K562 (cell line): ENCODE data around the gene TRMT2A. TPM values are rescaled to one million over a fixed set of nuclear protein-coding genes. Genes with fewer than 3 reads are reported as not detected.

Experiments used
- ATAC-seq: fragments of 200-7000 bp; cut with Tn5 transposase; 3 replicates; pipeline ENCODE4 v1.9.1; 2020; ENCODE audit warnings: moderate library complexity
- BruUV-seq: library from RNA; stranded (reverse); fragments of 400-500 nt; replicated peaks from 2 replicates; lab custom pipeline; 2021; lab: Mats Ljungman, UMichigan
- CTCF ChIA-PET: fragments of 300-600 bp; formaldehyde crosslinking; extraction: SDS; loops from one replicate; lab custom pipeline; 2021; ENCODE audit warnings: low intra/inter-chr PET ratio; lab: Yijun Ruan, JAX
- POLR2A ChIA-PET: fragments of 300-600, 350-650 bp; sonication (Branson Sonifier 250); formaldehyde crosslinking; extraction: SDS; loops from one replicate; lab custom pipeline; 2021; ENCODE audit warnings: antibody characterized with exemption, inconsistent platforms; lab: Yijun Ruan, JAX
- DNase-seq, 4 experiments: peaks; one replicate each; pipeline versions ENCODE4 v3.0.0 to v3.0.0-alpha.2; 2011 to 2018; ENCODE audit warnings: low spot score in 3 of 4, mixed read lengths in 3 of 4; ENCODE audit errors: extremely low read depth in 1 of 4
- FAIRE-seq: peaks from 2 replicates; lab custom pipeline; 2011; peaks lifted over from hg19 to GRCh38; lab: Jason Lieb, UNC
- H2AFZ ChIP-seq: 2 replicates; pipeline ENCODE4 v1.6.0; 2011; ENCODE audit warnings: low read depth, low read length, control low read depth, inconsistent platforms
- H3K27ac ChIP-seq: fragments of 200-600 bp; 3 replicates; pipeline ENCODE4 v1.8.0; 2011; ENCODE audit warnings: low read depth, mild to moderate bottlenecking, control low read depth, inconsistent platforms, low read length, moderate library complexity, mixed read lengths; ENCODE audit errors: extremely low read depth
- H3K27me3 ChIP-seq, 2 experiments: fragments of 300-600 bp in 1 of 2; 2 replicates in 1 of 2; 3 replicates in 1 of 2; pipeline versions ENCODE4 v1.6.0 to v1.8.0; 2011; ENCODE audit warnings: inconsistent platforms in 2 of 2, low read length in 2 of 2, mild to moderate bottlenecking in 1 of 2, mixed read lengths in 1 of 2, moderate library complexity in 1 of 2; ENCODE audit not compliant: control insufficient read depth in 2 of 2, insufficient read depth in 2 of 2
- H3K36me3 ChIP-seq: fragments of 300-600 bp; 3 replicates; pipeline ENCODE4 v1.8.0; 2011; ENCODE audit warnings: mild to moderate bottlenecking, low read length, inconsistent platforms; ENCODE audit not compliant: control insufficient read depth, insufficient read depth
- H3K4me1 ChIP-seq, 2 experiments: fragments of 200-600 bp in 1 of 2; replicated peaks in 1 of 2; 2 replicates in 1 of 2; 3 replicates in 1 of 2; pipeline versions ENCODE4 v1.5.1 to v1.8.0; 2011; ENCODE audit warnings: inconsistent platforms in 2 of 2, low read length in 2 of 2, mild to moderate bottlenecking in 1 of 2, mixed read lengths in 1 of 2, moderate library complexity in 1 of 2; ENCODE audit not compliant: control insufficient read depth in 2 of 2, insufficient read depth in 2 of 2
- H3K4me2 ChIP-seq: 2 replicates; pipeline ENCODE4 v1.6.1; 2011; ENCODE audit warnings: low read length, control low read depth, inconsistent platforms, mixed read lengths; ENCODE audit not compliant: insufficient read depth
- H3K4me3 ChIP-seq: fragments of 200-600 bp; sonication (generic), shearing (Covaris generic); 2 replicates; pipeline ENCODE4 v1.5.1; 2016; ENCODE audit warnings: control low read depth, inconsistent platforms
- H3K79me2 ChIP-seq: fragments of 200-600 bp; 3 replicates; pipeline ENCODE4 v1.8.0; 2011; ENCODE audit warnings: low read length, inconsistent platforms; ENCODE audit not compliant: control insufficient read depth, insufficient read depth
- H3K9ac ChIP-seq, 2 experiments: 2 replicates each; pipeline versions ENCODE4 v1.6.0 to v1.6.1; 2011; ENCODE audit warnings: low read depth in 2 of 2, low read length in 2 of 2, control low read depth in 1 of 2, inconsistent platforms in 1 of 2, mild to moderate bottlenecking in 1 of 2, mixed read lengths in 1 of 2; ENCODE audit not compliant: insufficient read depth in 1 of 2
- H3K9me1 ChIP-seq: one replicate; pipeline ENCODE4 v1.6.0; 2011; ENCODE audit warnings: inconsistent platforms, mild to moderate bottlenecking, low read length, moderate library complexity; ENCODE audit not compliant: control insufficient read depth, insufficient read depth
- H3K9me3 ChIP-seq: replicated peaks from 2 replicates; pipeline ENCODE4 v1.5.1; 2011; ENCODE audit warnings: low read depth, low read length, inconsistent platforms; ENCODE audit not compliant: control insufficient read depth, insufficient read depth
- H4K20me1 ChIP-seq: replicated peaks from 2 replicates; pipeline ENCODE4 v1.6.1; 2011; ENCODE audit warnings: low read length, inconsistent platforms, mixed read lengths; ENCODE audit not compliant: control insufficient read depth, insufficient read depth
- FUS ChIP-seq: fragments of 200-400 bp; formaldehyde crosslinking; optimal IDR thresholded peaks from 2 replicates; pipeline ENCODE3; 2017; ENCODE audit warnings: low read depth, low read length
- GATA2 ChIP-seq: sonication (generic); formaldehyde crosslinking; IDR thresholded peaks from 2 replicates; pipeline ENCODE4 v1.4.0; 2020; ENCODE audit warnings: mild to moderate bottlenecking, missing genetic modification reagents
- GTF2F1 ChIP-seq: IDR thresholded peaks from 2 replicates; pipeline ENCODE4 v1.6.1; 2011; ENCODE audit warnings: low read depth, low read length, improper control_type of control experiment
- JUND ChIP-seq, 2 experiments: IDR thresholded peaks; 2 replicates in 1 of 2; 3 replicates in 1 of 2; pipeline ENCODE4 v1.6.1; 2011; ENCODE audit warnings: borderline replicate concordance in 2 of 2, low read depth in 2 of 2, low read length in 2 of 2, improper control_type of control experiment in 1 of 2, missing biosample characterization in 1 of 2, missing genetic modification characterization in 1 of 2, missing genetic modification reagents in 1 of 2
- MED1 ChIP-seq: sonication (generic); formaldehyde crosslinking; IDR thresholded peaks from 2 replicates; pipeline ENCODE4 v1.8.1; 2023; ENCODE audit warnings: missing genetic modification reagents, borderline replicate concordance
- XRCC3 ChIP-seq: fragments of 450-650 bp; IDR thresholded peaks from 2 replicates; pipeline ENCODE4 v1.6.1; 2017; ENCODE audit warnings: mild to moderate bottlenecking, moderate library complexity
- ZFPM2 ChIP-seq: fragments of 250-450 bp; sonication (Bioruptor Pico); IDR thresholded peaks from 2 replicates; pipeline ENCODE4 v1.5.1; 2022; ENCODE audit warnings: mild to moderate bottlenecking
- ZNF584 ChIP-seq: fragments of 200-800 bp; sonication (Bioruptor generic); IDR thresholded peaks from 2 replicates; pipeline ENCODE4 v1.6.1; 2016; ENCODE audit warnings: low read depth, mild to moderate bottlenecking, missing genetic modification characterization, missing compliant biosample characterization
- ZNF79 ChIP-seq: fragments of 250-450 bp; sonication (Bioruptor Pico); IDR thresholded peaks from 2 replicates; pipeline ENCODE4 v1.4.0; 2020; ENCODE audit warnings: low read depth, mild to moderate bottlenecking, moderate library complexity
- WGBS: fragments of 100-300 bp; shearing (Covaris generic); methylation state at CpG from one replicate; pipeline ENCODE4 v1.1.6; 2016; ENCODE audit warnings: low coverage, mixed read lengths; ENCODE audit not compliant: insufficient coverage; ENCODE audit errors: missing lambda C conversion rate; 5-methylcytosine and 5-hydroxymethylcytosine counted together
- in situ Hi-C: fragments of 300-500 bp; cut with MboI; formaldehyde crosslinking; loops from 4 replicates; pipeline ENCODE4 v1.15.0; 2018; ENCODE audit warnings: inconsistent platforms, mixed read lengths
- intact Hi-C: fragments of 100-400 bp; cut with micrococcal nuclease; formaldehyde crosslinking; loops from 2 replicates; pipeline ENCODE4 v1.14.2; 2022
- polyA plus RNA-seq, 8 experiments: library from polyadenylated mRNA; depleted of rRNA in 4 of 8; stranded (reverse) in 5 of 8; unstranded in 3 of 8; fragments of >200 nt; fragmentation: Nextera tagmentation in 2 of 8; fragmentation: Illumina TruSeq in 1 of 8; extraction: Ambion mirVana in 2 of 8; extraction: Trizol in 1 of 8; gene quantifications; 2 replicates each; pipeline versions ENCODE4 v1.2.1 to v1.2.3, GENCODE V29; 2011 to 2014; ENCODE audit warnings: inconsistent platforms in 1 of 8, missing spikeins in 1 of 8
- total RNA-seq, 7 experiments: library from RNA; depleted of rRNA in 6 of 7; stranded (reverse); fragments of >200 nt in 6 of 7; fragmentation: Illumina TruSeq in 2 of 7; extraction: Trizol in 2 of 7; gene quantifications; 2 replicates each; pipeline versions ENCODE4 v1.2.1 to v1.2.3, GENCODE V29; 2011 to 2021; ENCODE audit warnings: low replicate concordance in 1 of 7
- TF ChIP-seq, protein P1 (sequence below), 3 experiments: fragments of 200-800 bp in 1 of 3; fragments of 250-450 bp in 1 of 3; fragments of 450-650 bp in 1 of 3; sonication (Bioruptor Pico) in 1 of 3; sonication (Bioruptor generic) in 1 of 3; formaldehyde crosslinking in 1 of 3; IDR thresholded peaks; 2 replicates each; pipeline versions ENCODE4 v1.6.1 to v1.8.0; 2016 to 2022; ENCODE audit warnings: mild to moderate bottlenecking in 2 of 3, missing genetic modification characterization in 2 of 3, missing compliant biosample characterization in 1 of 3, moderate library complexity in 1 of 3
- TF ChIP-seq, protein P2 (sequence below): fragments of 450-650 bp; IDR thresholded peaks from 2 replicates; pipeline ENCODE4 v1.6.1; 2014; ENCODE audit warnings: low read depth, mild to moderate bottlenecking, moderate library complexity, borderline replicate concordance
- TF ChIP-seq, protein P3 (sequence below): sonication (generic); formaldehyde crosslinking; IDR thresholded peaks from 2 replicates; pipeline ENCODE4 v1.5.0; 2020; ENCODE audit warnings: missing genetic modification reagents

Gene TRMT2A
- total and polyA plus RNA-seq, 9 of the 15 experiments (the other 6 are each of a cell fraction or from before 2014, with no cell fraction given), result 1.6 to 265 (median 140) TPM

DNA sequence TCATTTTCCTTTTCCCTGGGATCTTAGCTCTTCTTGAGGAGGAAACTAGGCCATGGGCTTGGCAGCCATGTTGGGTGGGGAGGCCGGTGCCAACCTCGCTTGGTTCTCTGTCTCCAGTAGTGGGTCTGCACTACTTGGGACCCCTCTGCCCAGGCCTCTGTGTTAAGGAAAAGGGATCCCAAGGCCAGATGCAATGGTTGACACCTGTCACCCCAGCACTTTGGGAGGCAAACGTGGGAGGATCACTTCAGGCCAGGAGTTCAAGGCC is 12.7 kb upstream of the TRMT2A start (continued):
- TF ChIP-seq, protein P1, sequence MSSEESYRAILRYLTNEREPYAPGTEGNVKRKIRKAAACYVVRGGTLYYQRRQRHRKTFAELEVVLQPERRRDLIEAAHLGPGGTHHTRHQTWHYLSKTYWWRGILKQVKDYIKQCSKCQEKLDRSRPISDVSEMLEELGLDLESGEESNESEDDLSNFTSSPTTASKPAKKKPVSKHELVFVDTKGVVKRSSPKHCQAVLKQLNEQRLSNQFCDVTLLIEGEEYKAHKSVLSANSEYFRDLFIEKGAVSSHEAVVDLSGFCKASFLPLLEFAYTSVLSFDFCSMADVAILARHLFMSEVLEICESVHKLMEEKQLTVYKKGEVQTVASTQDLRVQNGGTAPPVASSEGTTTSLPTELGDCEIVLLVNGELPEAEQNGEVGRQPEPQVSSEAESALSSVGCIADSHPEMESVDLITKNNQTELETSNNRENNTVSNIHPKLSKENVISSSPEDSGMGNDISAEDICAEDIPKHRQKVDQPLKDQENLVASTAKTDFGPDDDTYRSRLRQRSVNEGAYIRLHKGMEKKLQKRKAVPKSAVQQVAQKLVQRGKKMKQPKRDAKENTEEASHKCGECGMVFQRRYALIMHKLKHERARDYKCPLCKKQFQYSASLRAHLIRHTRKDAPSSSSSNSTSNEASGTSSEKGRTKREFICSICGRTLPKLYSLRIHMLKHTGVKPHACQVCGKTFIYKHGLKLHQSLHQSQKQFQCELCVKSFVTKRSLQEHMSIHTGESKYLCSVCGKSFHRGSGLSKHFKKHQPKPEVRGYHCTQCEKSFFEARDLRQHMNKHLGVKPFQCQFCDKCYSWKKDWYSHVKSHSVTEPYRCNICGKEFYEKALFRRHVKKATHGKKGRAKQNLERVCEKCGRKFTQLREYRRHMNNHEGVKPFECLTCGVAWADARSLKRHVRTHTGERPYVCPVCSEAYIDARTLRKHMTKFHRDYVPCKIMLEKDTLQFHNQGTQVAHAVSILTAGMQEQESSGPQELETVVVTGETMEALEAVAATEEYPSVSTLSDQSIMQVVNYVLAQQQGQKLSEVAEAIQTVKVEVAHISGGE (CRISPR knock-in tag; IDR thresholded peaks at IDR 0.05), result no peak

DNA sequence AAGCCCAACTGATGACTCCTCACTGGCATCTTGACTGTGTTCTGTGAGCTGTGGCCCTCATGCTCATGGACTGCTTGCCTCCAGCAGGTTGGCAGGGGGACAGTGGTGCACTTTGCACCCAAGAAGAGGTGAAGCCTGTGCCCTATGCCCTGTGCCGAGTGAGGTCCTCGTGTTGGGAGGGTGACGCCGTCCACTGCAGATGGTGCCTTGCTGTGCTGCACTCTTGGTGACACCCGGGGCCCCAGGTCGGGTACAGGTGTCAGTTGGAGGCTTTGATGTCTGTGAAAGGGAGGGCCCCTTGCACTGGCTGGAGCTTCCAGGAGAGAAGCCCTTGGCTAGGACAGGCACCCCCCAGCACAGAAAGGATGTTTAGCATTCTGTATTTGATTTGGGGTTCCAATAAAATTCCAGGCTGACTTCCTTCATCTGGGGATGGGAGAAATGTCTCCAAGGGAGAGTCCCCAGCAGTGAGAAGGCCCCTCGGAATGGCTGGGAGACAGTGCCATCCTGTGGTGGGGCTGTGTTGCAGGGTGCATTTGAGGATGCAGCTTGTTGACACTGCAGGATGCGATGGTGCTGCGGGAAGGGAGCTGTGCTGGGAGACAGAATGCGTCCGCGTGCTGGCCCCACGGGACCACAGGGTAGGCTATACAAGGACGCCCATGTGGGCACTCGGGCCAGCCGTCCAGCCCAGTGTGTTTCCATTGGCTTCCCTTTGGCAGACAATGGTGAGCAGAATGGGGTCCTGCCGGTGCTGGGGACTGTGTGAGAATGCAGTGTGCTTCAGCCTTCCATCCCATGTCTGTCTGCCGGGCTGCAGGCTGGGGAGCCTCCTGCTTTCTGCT is 12.1 kb upstream of the TRMT2A start:
- no peaks in the 10 kb centered on the region for H3K9me3 ChIP-seq
- POLR2A ChIA-PET, result interaction anchor here (0.5 to 8.3 kb wide), 32 partner anchors 8 to 916 kb away, joined by 3 to 212 read pairs (median 4); partner anchors contain the start of genes GP1BB, RANBP1, TANGO2 and TRMT2A
- intact Hi-C loops, result loop anchor here (1.0 kb wide), 3 partner anchors 11 to 399 kb away; no protein-coding TSS in a partner anchor
- TF ChIP-seq XRCC3 (no peak), ZFPM2 (CRISPR knock-in tag) (0 out of 2 replicates have a peak, but pooled peaks have one; percentile 16), FUS (no peak), GATA2 (CRISPR knock-in tag) (no peak), ZNF584 (no peak), MED1 (CRISPR knock-in tag) (no peak), GTF2F1 (peak; percentile 74), ZNF79 (CRISPR knock-in tag) (no peak), JUND (IDR thresholded peaks at IDR 0.05; ENCODE audit: borderline replicate concordance, low read depth, low read length) (peak; percentile 78), JUND (tag; IDR thresholded peaks at IDR 0.05; ENCODE audit: borderline replicate concordance, low read depth, low read length) (no peak; the same call in 2 of the 3 replicates)
- TF ChIP-seq, protein P2, sequence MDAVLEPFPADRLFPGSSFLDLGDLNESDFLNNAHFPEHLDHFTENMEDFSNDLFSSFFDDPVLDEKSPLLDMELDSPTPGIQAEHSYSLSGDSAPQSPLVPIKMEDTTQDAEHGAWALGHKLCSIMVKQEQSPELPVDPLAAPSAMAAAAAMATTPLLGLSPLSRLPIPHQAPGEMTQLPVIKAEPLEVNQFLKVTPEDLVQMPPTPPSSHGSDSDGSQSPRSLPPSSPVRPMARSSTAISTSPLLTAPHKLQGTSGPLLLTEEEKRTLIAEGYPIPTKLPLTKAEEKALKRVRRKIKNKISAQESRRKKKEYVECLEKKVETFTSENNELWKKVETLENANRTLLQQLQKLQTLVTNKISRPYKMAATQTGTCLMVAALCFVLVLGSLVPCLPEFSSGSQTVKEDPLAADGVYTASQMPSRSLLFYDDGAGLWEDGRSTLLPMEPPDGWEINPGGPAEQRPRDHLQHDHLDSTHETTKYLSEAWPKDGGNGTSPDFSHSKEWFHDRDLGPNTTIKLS, result peak; percentile 28
- TF ChIP-seq, protein P3, sequence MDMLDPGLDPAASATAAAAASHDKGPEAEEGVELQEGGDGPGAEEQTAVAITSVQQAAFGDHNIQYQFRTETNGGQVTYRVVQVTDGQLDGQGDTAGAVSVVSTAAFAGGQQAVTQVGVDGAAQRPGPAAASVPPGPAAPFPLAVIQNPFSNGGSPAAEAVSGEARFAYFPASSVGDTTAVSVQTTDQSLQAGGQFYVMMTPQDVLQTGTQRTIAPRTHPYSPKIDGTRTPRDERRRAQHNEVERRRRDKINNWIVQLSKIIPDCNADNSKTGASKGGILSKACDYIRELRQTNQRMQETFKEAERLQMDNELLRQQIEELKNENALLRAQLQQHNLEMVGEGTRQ, result no peak

More for the DNA sequence above, 12.1 kb upstream of the TRMT2A start:
- peaks cover 73% of the 10 kb centered on the region for H4K20me1 ChIP-seq
- DNase-seq (peak; percentile 86 to 94 (median 91)), ATAC-seq (peak; percentile 71), FAIRE-seq (peak; percentile 93)
- no TSS peak for BruUV-seq
- in situ Hi-C loops, result loop anchor here (5.0 kb wide), 1 partner anchor 157 kb away; no protein-coding TSS in a partner anchor
- no peak overlapping the region for H3K4me3 ChIP-seq
- peaks cover 4% of the 10 kb centered on the region for H3K9me1 ChIP-seq
- H3K36me3 ChIP-seq, result peaks cover 42% of the 10 kb centered on the region; the same call in 2 of the 3 replicates
- H3K4me1 ChIP-seq, result peaks cover 11 to 76% of the 10 kb centered on the region in 2 experiments
- peaks cover 25% of the 10 kb centered on the region for H3K79me2 ChIP-seq
- CTCF ChIA-PET, result interaction anchor here (0.6 to 5.8 kb wide), 10 partner anchors 9 to 398 kb away, joined by 3 to 80 read pairs (median 3); no protein-coding TSS in a partner anchor
- no peak overlapping the region for H2AFZ ChIP-seq
- WGBS, result 13% methylated on average over 18 of the region's 18 CpGs
- H3K4me2 ChIP-seq, result no peak overlapping the region
- H3K27ac ChIP-seq, result no peak overlapping the region
- H3K27me3 ChIP-seq, result no peaks in the 10 kb centered on the region
- peak overlapping the region in 1 of 2 experiments; percentile 29; a peak in 2 of 4 replicates for H3K9ac ChIP-seq
